HG03457 (cell line): ENCODE measurements around the gene GIMD1.
"Not testable (repeated sequence)": the region's sequence is repeated elsewhere in the genome, so short reads cannot be mapped to it uniquely, and the experiment has no call there.

ENCODE experiments used
- ATAC-seq: cut with Tn5 transposase; IDR thresholded peaks from one replicate; pipeline ENCODE4 v1.9.1; 2021; ENCODE audit warnings: moderate number of reproducible peaks; ENCODE audit not compliant: unreplicated experiment

GIMD1 gene

GRCh38 chr4:106353786-106354185, 14.8 kb downstream of the GIMD1 start:
- no peak for ATAC-seq

- ATAC-seq: no peak
Observed at GRCh38 chr4:106351016-106351415, 17.6 kb downstream of the GIMD1 start.

GRCh38 chr4:106347167-106347566, 21.4 kb downstream of the GIMD1 start:
- ATAC-seq: no peak

GRCh38 chr4:106344647-106344970, 24.0 kb downstream of the GIMD1 start:
- no peak for ATAC-seq

- no peak for ATAC-seq
Observed at GRCh38 chr4:106343865-106344646, 24.5 kb downstream of the GIMD1 start.

GRCh38 chr4:106340774-106341173, 27.8 kb downstream of the GIMD1 start:
- no peak for ATAC-seq

GRCh38 chr4:106339431-106339830, 29.1 kb downstream of the GIMD1 start:
- no peak for ATAC-seq

- ATAC-seq: no peak
Observed at GRCh38 chr4:106338671-106339070, 29.9 kb downstream of the GIMD1 start.

- ATAC-seq: no peak
Observed at GRCh38 chr4:106337916-106338315, 30.7 kb downstream of the GIMD1 start.

GRCh38 chr4:106336618-106337017, 32.0 kb downstream of the GIMD1 start:
- ATAC-seq: no peak

- no peak for ATAC-seq
Observed at GRCh38 chr4:106334741-106335470, 33.7 kb downstream of the GIMD1 start.

GRCh38 chr4:106333186-106333585, 35.4 kb downstream of the GIMD1 start:
- ATAC-seq: no peak

GRCh38 chr4:106329041-106329618, 39.4 kb downstream of the GIMD1 start:
- ATAC-seq: peak; percentile 86

GRCh38 chr4:106325800-106326199, 42.8 kb downstream of the GIMD1 start:
- no peak for ATAC-seq

GRCh38 chr4:106323119-106323518, 45.5 kb downstream of the GIMD1 start:
- no peak for ATAC-seq

GRCh38 chr4:106321814-106322213, 46.8 kb downstream of the GIMD1 start:
- ATAC-seq: not testable (repeated sequence)

- not testable (repeated sequence) for ATAC-seq
Observed at GRCh38 chr4:106321168-106321567, 47.4 kb downstream of the GIMD1 start.

- ATAC-seq: no peak
Observed at GRCh38 chr4:106320235-106320634, 48.3 kb downstream of the GIMD1 start.

GRCh38 chr4:106318511-106318910, 50.1 kb downstream of the GIMD1 start:
- no peak for ATAC-seq

GRCh38 chr4:106317815-106318214, 50.8 kb downstream of the GIMD1 start:
- ATAC-seq: no peak

- no peak for ATAC-seq
Observed at GRCh38 chr4:106316773-106317409, 51.7 kb downstream of the GIMD1 start.
